Measurements from ENCODE around the gene IRF8. TPM values are rescaled to one million over a fixed set of nuclear protein-coding genes. Genes with fewer than 3 reads are reported as not detected.

The IRF8 gene
- total and polyA plus RNA-seq, 2 of the 13 experiments (the other 11 are each of a cell fraction or from before 2014, with no cell fraction given): not detected

DNA sequence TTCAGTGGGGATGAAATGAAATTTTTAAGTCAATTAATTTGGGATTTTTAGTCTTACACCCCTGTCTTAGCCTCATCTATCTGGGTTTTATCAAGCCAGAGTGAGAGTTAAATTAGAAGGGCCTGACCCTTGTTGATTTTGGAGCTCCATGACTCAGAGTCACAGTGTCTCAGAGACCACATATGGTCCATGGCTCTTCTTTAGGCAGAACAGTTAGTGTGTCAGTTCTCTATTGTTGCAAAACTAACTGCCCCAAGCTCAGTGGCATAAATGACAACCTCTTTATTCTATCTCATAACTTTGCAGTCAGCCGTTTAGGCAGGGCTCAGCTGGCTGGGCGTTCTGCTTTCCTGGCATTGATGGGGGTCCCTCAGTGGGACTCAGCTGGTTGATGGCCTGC lies 44.7 kb downstream of the IRF8 start (continued):
- TF ChIP-seq, protein P1, sequence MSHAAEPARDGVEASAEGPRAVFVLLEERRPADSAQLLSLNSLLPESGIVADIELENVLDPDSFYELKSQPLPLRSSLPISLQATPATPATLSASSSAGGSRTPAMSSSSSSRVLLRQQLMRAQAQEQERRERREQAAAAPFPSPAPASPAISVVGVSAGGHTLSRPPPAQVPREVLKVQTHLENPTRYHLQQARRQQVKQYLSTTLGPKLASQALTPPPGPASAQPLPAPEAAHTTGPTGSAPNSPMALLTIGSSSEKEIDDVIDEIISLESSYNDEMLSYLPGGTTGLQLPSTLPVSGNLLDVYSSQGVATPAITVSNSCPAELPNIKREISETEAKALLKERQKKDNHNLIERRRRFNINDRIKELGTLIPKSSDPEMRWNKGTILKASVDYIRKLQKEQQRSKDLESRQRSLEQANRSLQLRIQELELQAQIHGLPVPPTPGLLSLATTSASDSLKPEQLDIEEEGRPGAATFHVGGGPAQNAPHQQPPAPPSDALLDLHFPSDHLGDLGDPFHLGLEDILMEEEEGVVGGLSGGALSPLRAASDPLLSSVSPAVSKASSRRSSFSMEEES (CRISPR knock-in tag; IDR thresholded peaks at IDR 0.05): no peak

DNA sequence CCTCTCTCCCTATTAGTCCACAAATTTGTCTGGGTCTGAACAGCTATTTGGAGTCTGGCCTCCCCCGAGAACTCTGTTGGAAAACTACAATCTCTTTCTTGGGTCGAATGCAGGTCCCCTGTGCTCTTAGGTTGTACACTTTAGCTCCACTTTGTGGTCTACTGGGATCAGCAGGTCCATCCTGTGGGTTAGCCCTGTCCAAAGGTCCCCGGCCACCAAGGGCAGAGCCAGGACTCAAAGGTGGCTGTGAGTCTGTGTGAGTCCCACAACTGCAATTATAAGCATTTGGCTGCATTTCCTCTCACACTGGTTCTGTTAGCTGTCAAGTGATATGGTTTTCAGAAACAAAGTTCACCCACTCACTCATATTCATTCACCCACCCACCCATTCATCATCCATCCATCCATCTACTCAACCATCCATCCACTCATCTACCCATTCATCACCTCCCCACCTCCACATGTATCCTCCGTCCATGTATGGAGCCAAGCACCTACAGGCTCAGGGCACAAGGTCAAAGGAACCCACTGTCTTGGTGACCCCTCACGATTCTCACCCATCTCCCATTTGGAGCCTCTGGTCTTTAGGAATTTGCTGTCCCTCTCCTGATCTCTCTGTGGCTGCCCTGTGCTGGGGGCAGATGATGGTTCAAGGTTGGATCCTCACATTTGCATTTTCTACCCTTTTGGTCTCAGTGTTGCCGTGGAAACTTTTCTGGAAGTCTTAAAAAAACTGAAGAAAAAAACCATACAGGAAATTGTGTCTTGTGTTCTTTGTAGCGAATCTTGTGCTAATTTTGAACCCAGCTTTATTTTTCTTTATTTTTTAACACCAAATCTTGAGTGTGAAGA lies 45.8 kb downstream of the IRF8 start:
- DNase-seq (ENCODE audit: low spot score) (no peak), FAIRE-seq (no peak), ATAC-seq (peak; percentile 31; the same call in 1 of the 3 replicates)
- no peak overlapping the region for H3K4me2 ChIP-seq (ENCODE audit: low read depth, low read length)
- H2AFZ ChIP-seq (ENCODE audit: low read length): no peak overlapping the region
- ChIA-PET POLR2A (no interaction called here), CTCF (ENCODE audit: low intra/inter-chr PET ratio, low total read pairs) (no interaction called here)
- intact Hi-C loops (cut with micrococcal nuclease; ENCODE audit: unreplicated experiment): no loop called here
- no peaks in the 10 kb centered on the region for H3K79me2 ChIP-seq (ENCODE audit: insufficient read depth, low read length)
- peaks cover 20% of the 10 kb centered on the region for H3K4me1 ChIP-seq (ENCODE audit: insufficient read depth, low read length)
- H4K20me1 ChIP-seq (ENCODE audit: insufficient read depth, low read length): no peaks in the 10 kb centered on the region
- peaks cover 0 to 5% of the 10 kb centered on the region in 2 experiments; a peak in 2 of 5 replicates for H3K27me3 ChIP-seq (ENCODE audit: control insufficient read depth in 1 of 2, insufficient read depth in 2 of 2, low read length in 2 of 2)
- BruUV-seq (replicated peaks): no TSS peak
- H3K9me3 ChIP-seq (ENCODE audit: low read length): no peaks in the 10 kb centered on the region
- in situ Hi-C loops (cut with HindIII; ENCODE audit: extremely low pct_ligation_motif_present, low pct_unique_long_range_greater_than_20kb): no loop called here
- no peak overlapping the region for H3K4me3 ChIP-seq (replicated peaks in 1 of 3; ENCODE audit: insufficient read depth in 1 of 3, low read depth in 2 of 3, low read length in 3 of 3)
- no peak overlapping the region for H3K9ac ChIP-seq (ENCODE audit: insufficient read depth, low read depth, low read length)
- TF ChIP-seq SAP130 (CRISPR knock-in tag; IDR thresholded peaks at IDR 0.05; ENCODE audit: low read depth) (no peak), ZNF546 (CRISPR knock-in tag; conservative IDR thresholded peaks at IDR 0.05) (no peak), ZKSCAN1 (IDR thresholded peaks at IDR 0.05; ENCODE audit: low read length) (no peak), ESRRA (CRISPR knock-in tag; IDR thresholded peaks at IDR 0.05; ENCODE audit: low read depth) (0 out of 2 replicates have a peak, but pooled peaks have one; percentile 45), HNF4A (CRISPR knock-in tag; IDR thresholded peaks at IDR 0.05) (peak; percentile 43), NFATC3 (CRISPR knock-in tag; IDR thresholded peaks at IDR 0.05) (no peak)
- TF ChIP-seq, protein P2, sequence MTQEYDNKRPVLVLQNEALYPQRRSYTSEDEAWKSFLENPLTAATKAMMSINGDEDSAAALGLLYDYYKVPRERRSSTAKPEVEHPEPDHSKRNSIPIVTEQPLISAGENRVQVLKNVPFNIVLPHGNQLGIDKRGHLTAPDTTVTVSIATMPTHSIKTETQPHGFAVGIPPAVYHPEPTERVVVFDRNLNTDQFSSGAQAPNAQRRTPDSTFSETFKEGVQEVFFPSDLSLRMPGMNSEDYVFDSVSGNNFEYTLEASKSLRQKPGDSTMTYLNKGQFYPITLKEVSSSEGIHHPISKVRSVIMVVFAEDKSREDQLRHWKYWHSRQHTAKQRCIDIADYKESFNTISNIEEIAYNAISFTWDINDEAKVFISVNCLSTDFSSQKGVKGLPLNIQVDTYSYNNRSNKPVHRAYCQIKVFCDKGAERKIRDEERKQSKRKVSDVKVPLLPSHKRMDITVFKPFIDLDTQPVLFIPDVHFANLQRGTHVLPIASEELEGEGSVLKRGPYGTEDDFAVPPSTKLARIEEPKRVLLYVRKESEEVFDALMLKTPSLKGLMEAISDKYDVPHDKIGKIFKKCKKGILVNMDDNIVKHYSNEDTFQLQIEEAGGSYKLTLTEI (CRISPR knock-in tag; conservative IDR thresholded peaks at IDR 0.05): no peak
- no peak overlapping the region for H3K27ac ChIP-seq (ENCODE audit: extremely low read length, insufficient read depth, low read length)
- WGBS (ENCODE audit: low lambda C conversion rate): 7% methylated on average over 7 of the region's 7 CpGs
- H3K36me3 ChIP-seq (replicated peaks in 1 of 2; ENCODE audit: control insufficient read depth in 1 of 2, insufficient read depth in 2 of 2, low read length in 2 of 2): no peaks in the 10 kb centered on the region

Data from HepG2 (cell line).